HG03469 (cell line): ENCODE data around the gene SFT2D3.

Source experiments
- ATAC-seq: cut with Tn5 transposase; IDR thresholded peaks from one replicate; pipeline ENCODE4 v1.9.1; 2021; ENCODE audit warnings: mild to moderate bottlenecking, moderate library complexity, moderate number of reproducible peaks; ENCODE audit not compliant: unreplicated experiment

SFT2D3 gene

DNA sequence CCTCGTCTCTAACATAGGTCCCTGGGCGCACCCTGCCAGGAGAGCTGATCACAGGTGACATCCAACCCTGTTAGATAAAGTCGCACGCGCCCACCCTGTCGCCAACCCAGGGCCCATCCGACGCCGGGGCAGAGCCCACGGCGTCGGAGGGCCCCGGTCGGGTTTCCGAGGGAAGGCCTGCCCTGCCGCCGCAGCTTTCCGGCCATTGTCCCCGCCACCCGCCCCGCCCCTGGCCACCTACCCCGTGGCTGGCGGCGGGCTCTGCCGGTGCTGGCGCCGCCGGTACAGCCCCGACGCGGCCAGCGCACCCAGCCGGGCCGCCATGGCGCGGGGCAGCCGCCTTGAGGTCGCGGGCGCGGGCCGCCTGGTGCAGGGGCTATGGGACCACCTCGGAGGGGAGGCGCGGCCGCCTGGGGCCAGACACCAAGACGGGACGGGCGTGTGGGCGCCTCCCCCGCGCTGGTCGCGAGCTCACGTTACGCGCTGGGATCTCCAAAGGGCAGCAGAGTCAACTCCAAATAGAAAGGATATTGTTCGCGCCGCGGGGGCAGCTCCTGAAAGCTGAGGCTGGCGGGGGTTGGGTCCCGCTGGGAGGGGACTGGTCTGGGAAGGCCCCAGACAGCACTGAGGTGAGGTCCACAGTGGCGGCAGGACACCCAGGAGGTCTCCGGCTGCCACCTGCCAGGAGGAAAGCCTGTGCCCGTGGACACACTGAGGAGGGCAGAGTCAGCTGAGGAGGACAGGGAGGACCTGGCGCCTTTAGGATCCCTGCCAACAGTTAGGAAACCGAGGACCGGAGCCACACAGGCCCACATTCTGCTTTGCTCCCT lies 37.0 kb upstream of the SFT2D3 start:
- no peak for ATAC-seq

GRCh38 chr2:127664895-127665225 lies 36.4 kb upstream of the SFT2D3 start:
- ATAC-seq, result no peak

GRCh38 chr2:127665267-127665893 lies 35.9 kb upstream of the SFT2D3 start:
- no peak for ATAC-seq

DNA sequence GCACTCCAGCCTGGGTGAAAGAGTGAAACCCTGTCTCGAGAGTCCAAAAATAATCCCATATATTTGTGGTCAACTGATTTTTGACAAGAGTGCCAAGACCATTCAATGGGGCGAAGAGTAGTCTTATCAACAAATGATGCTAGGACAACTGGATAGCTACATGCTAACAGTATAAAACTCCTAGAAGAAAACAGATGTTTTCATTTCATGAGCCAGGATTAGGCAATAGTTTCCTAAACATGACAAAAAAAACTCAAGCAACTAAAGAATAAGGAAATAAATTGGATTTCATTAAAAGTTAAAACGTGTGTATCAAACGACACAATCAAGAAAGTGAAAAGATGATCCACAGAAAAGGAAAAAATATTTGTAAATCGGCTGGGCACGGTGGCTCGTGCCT lies 32.2 kb upstream of the SFT2D3 start:
- no peak for ATAC-seq

DNA sequence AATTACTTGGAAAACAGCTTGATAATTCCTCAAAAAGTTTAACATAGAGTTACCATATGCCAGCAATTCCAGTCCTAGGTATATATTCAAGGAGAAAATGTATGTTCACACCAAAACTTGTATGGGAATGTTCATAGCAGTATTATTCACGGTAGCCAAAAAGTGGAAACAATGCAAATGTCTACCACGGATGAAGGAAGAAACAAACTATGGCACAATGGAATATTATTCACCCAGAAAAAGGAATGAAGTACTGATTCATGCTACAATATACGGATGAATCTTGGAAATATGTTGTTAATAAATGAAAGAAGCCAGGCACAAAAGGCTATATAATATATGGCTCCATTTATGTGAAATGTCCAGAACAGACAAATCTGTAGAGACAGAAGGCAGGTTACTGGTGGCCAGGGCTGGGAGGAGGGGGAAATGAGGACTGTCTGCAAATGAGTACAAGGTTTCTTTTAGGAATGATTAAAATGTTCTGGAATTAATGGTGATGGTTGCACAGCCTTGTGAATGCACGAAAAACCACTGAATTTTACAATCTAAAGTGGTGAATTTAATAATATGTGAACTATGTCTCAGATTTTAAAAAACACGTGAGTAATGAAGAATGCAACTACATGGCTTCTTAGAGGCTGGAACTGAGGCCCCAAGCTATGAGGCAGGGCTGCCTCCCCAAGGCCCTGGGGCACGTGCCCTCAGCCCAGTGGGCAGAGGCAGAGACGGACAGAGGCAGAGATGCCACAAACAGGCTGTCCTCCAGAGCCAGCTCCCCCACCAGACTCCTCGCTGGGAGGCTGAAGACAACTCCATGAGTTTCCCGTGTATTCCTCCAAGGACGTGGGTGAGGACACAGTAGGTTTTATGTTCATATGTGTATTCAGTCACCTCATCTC lies 31.0 kb upstream of the SFT2D3 start:
- no peak for ATAC-seq

GRCh38 chr2:127670957-127671290 lies 30.4 kb upstream of the SFT2D3 start:
- ATAC-seq, result no peak

GRCh38 chr2:127671557-127672302 lies 29.6 kb upstream of the SFT2D3 start:
- no peak for ATAC-seq

- ATAC-seq, result no peak
These were observed 28.7 kb upstream of the SFT2D3 start for GRCh38 chr2:127672341-127673224.

GRCh38 chr2:127673291-127674069 lies 27.8 kb upstream of the SFT2D3 start:
- no peak for ATAC-seq

- no peak for ATAC-seq
These were observed 26.8 kb upstream of the SFT2D3 start for GRCh38 chr2:127674241-127675209.

GRCh38 chr2:127675331-127676261 lies 25.7 kb upstream of the SFT2D3 start, which contains the start of gene LIMS2:
Gene LIMS2 (minus strand): TSS chr2:127675530. CDS start chr2:127675024, 506 bp downstream.
- no peak for ATAC-seq

- ATAC-seq, result no peak
These were observed 24.4 kb upstream of the SFT2D3 start for GRCh38 chr2:127676906-127677305.

DNA sequence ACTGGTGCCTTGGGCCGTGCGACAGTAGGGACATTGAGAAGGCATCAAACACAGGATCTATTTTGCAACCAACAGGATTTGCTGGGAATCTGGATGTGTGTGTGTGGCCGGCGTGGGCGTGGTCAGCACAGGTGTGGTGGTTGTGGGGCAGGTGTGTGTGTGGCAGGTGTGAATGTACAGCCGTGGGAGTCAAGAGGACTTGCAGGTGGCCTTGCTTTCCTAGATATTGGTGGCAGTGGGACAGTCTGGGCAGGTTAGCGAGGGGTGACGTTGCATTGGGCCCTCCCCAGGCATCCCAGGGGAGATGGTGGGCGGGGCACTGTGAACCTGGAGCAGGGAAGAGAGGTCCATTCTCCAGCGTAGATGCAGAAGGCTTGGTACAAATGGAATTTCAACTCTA lies 22.8 kb upstream of the SFT2D3 start:
- no peak for ATAC-seq

GRCh38 chr2:127678991-127679390 lies 22.3 kb upstream of the SFT2D3 start:
- no peak for ATAC-seq

- no peak for ATAC-seq
These were observed 21.5 kb upstream of the SFT2D3 start for GRCh38 chr2:127679680-127680361.

GRCh38 chr2:127680706-127681287 lies 20.5 kb upstream of the SFT2D3 start:
- ATAC-seq, result no peak
